ENCODE measurements around the gene STAP2. TPM values are rescaled to one million over a fixed set of nuclear protein-coding genes. Genes with fewer than 3 reads are reported as not detected.
A peak's percentile ranks its signal among the peaks of the same experiment; 100 is the strongest.

The STAP2 gene
- total and polyA plus RNA-seq, 9 of the 15 experiments (the other 6 are each of a cell fraction or from before 2014, with no cell fraction given), result 1.2 to 9.8 (median 4.5) TPM

- TF ChIP-seq HBP1 (CRISPR knock-in tag; IDR thresholded peaks at IDR 0.05), result no peak
- TF ChIP-seq THAP12 (CRISPR knock-in tag; IDR thresholded peaks at IDR 0.05), result peak; percentile 3; the same call in 1 of the 2 replicates
- peak; percentile 21; the same call in 1 of the 2 replicates for TF ChIP-seq RBFOX2 (IDR thresholded peaks at IDR 0.05; ENCODE audit: low read depth, low read length)
- TF ChIP-seq ZNF740 (CRISPR knock-in tag; IDR thresholded peaks at IDR 0.05), result peak; percentile 84
- TF ChIP-seq ZNF740 (tag; IDR thresholded peaks at IDR 0.05), result no peak
- TF ChIP-seq GATA2 (CRISPR knock-in tag; IDR thresholded peaks at IDR 0.05), result 0 out of 2 replicates have a peak, but pooled peaks have one; percentile 1
- TF ChIP-seq ZNF589 (CRISPR knock-in tag; IDR thresholded peaks at IDR 0.05; ENCODE audit: low read depth), result 0 out of 2 replicates have a peak, but pooled peaks have one; percentile 24
- TF ChIP-seq HMGN3 (IDR thresholded peaks at IDR 0.05; ENCODE audit: borderline replicate concordance, extremely low read depth, insufficient read length, low read depth, low read length), result no peak
- no peak for TF ChIP-seq PREB (CRISPR knock-in tag; IDR thresholded peaks at IDR 0.05)
- TF ChIP-seq ATF1 (CRISPR knock-in tag; IDR thresholded peaks at IDR 0.05), result no peak
- TF ChIP-seq ATF1 (tag; IDR thresholded peaks at IDR 0.05), result peak; percentile 57; the same call in 1 of the 2 replicates
- TF ChIP-seq SMAD3 (CRISPR knock-in tag; conservative IDR thresholded peaks at IDR 0.05), result no peak
- TF ChIP-seq TCF3 (CRISPR knock-in tag; IDR thresholded peaks at IDR 0.05), result no peak; the same call in none of the 2 replicates
- no peak for TF ChIP-seq CXXC5 (CRISPR knock-in tag; IDR thresholded peaks at IDR 0.05)
- no peak for TF ChIP-seq MAFK (IDR thresholded peaks at IDR 0.05; ENCODE audit: low read length)
- TF ChIP-seq ZNF584 (CRISPR knock-in tag; IDR thresholded peaks at IDR 0.05; ENCODE audit: low read depth), result no peak
Observed at GRCh38 chr19:4376028-4376670, 37.5 kb upstream of the STAP2 start (continued).
